Activated naive CD4-positive, alpha-beta T cell (primary cell): ENCODE measurements around the gene TEX29.

Experiments
- DNase-seq, 4 experiments: peaks; one replicate each; lab custom pipeline; 2025; lab: John Stamatoyannopoulos, UW

TEX29 gene

DNA sequence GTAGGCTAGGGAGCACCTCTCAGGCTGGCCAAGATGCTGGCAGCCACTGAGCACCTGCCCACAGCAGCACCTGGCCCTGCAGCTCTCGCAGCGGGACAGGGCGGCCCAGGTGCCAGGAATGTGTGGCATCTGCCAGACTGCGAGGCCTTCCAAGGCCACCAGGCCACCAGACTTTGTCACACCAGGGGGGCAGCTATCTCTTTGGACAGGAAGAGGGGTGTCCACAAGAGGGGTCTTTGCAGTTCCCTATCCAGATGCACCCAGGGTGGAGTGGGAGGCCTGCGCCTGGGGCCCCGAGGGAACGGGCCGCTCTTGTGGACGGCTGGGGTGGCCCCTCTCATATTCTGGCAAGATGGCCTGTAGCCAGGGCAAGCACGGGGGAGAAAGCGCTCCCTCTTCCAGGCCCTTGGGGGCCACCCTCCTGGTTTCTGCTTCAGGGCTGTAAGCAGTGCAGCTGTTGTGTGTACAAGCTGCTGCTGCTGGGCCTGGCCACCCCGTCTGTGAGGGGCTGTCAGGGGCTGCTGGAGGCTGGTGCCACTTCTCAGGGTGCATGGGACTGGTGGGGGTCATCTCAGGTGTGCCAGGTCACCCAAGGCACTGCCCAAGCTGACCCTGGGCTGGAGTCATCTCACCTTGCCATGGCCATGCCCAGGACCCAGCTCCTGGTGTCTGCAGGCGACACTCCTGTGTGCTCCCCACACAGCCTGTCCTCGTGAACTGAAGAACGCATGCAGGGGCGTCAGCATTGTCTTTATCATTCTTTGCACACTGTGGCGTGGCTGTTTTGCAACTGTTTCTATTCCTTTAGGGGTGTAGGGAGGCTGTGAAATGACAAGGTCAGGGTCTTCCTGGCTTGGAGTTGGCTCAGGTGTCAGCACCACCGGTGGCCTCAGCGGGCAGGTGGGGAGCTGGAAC lies 1.8 kb downstream of the TEX29 start:
- no peak for DNase-seq

DNA sequence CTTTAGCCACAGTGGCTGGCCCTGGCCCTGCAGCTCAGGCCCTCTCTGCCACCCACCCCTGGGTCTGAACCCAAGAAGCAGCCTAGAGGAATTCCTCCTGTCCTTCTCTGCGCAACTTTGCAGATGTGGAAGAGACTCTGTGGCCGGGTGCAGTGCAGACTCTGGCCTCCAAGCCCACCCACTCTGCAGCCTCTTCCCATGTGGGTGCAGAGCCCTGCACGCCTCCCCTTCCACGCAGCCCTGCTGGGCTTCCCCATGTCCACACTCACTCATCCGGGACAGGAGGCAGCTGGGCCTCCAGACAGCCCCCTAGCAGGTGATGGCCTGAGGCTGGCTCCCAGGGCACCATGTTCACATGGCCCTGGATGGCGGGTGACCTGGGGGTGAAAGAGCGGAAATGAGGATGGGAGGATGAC lies 2.5 kb downstream of the TEX29 start:
- DNase-seq: no peak

DNA sequence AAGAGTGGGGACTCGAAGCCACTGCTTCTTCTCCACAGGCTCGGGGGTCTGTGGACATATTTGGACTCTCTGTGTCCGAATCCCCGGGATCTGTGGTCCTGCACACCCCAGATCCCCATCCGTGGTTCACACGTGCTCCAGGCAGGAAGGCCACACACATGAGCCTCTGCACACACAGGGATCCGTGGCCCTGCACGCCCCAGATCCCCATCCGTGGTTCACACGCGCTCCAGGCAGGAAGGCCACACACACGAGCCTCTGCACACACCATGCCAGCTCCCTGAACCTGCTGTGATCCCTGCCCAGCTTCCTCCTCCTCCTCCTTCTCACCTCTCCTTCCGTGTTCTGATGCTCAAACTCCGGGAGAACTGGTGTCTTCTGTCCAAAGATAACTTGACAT lies 3.1 kb downstream of the TEX29 start:
- no peak for DNase-seq

- no peak for DNase-seq
Measured at GRCh38 chr13:111323950-111324651, 3.7 kb downstream of the TEX29 start.

DNA sequence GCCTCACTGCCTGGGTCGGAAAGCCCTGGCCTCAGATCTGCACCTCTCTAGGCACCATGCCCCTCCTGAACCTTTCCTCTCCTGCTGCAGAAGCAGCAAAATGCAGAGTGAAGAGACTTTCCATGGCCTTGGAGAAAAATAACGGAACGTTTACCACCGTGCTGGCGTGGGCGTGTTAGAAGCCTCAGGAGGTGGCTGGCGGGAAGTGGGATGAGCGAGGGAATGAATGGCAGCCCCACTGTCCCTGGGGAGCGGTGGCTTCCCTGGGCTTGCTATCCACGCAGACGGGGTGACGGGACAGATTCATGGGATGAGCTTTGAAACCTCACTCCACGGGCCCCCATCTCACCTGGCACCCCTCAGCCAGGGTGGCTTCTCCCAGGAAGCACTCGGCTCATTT lies 4.3 kb downstream of the TEX29 start:
- no peak for DNase-seq

- no peak for DNase-seq
Measured at GRCh38 chr13:111325146-111325890, 4.9 kb downstream of the TEX29 start.

GRCh38 chr13:111325941-111326620 lies 5.6 kb downstream of the TEX29 start:
- no peak for DNase-seq

GRCh38 chr13:111326621-111326965 lies 6.2 kb downstream of the TEX29 start:
- no peak for DNase-seq

DNA sequence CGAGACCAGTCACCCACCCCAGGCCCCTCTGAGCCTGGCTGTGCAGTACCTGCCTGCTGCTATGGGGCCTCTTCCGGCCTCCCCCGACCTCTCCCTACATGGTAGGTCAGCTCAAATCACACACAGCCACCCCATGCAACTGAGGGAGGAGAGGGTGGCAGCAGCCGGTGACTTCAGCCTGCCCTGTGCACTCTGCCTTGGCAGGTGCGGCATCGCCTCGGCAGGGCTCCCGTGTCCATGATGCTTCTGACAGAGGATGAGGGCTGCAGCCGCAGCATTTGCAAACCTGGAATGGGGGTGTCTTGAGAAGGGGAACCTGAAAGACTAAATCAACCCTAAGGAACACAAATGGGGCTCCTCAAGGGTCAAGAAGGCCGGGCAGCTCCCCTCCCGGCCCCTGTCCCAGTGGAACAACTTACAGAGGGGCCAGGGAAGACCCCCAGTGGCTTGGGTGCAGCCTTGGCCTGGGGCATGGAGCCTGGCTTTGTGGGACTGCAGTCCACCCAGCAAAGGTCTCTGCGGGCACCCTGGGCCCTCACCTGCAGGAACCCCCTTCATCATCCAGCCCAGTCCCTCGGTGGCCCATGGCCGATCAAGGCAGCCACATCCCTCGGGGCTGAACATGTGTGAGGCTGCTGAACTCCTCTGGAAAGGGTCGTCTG lies 6.7 kb downstream of the TEX29 start:
- DNase-seq: no peak

DNA sequence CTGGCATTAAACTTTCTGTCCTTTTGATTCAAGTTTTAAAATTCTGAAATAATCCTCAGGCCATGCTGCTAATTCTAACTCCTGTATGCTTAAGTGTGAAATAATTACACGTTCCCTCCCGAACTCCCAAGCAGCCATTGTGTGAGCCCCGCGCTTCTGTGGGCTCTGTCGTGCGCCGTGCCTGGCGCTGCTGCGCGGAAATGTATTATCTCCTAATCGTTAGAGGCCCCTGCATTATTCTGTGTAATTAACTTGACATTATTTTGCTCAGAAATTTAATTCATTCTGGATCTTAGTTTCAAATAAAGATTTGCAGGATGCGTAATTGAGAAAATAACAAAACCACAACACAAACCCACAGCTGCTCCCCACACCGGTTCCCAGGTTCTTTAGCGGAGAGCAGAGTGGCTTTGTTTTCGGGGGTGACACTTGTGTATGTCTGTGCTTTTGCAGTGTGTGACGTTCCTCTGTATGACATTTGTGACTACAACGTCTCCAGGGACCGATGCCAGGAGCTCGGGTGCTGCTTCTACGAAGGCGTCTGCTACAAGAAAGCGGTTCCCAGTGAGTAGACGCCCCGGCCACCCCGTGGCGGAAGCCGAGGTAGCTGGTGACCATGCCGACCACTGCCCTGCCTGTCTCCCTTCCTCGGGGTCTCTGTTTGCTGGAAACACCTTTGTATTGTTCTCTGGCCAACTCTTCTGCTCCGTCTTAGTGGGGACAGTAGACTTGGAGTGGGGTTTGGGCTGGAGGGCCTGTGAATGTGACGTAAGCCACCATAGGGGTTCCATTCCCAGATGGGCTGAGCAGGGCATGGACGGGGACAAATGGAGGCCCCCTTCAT lies 7.5 kb downstream of the TEX29 start:
- no peak for DNase-seq

- DNase-seq: no peak
Measured at GRCh38 chr13:111328574-111329410, 8.3 kb downstream of the TEX29 start.

GRCh38 chr13:111329641-111330040 lies 9.2 kb downstream of the TEX29 start:
- DNase-seq: no peak

- DNase-seq: no peak
Measured at GRCh38 chr13:111330066-111330610, 9.7 kb downstream of the TEX29 start.

GRCh38 chr13:111335298-111335697 lies 14.9 kb downstream of the TEX29 start:
- DNase-seq: no peak

DNA sequence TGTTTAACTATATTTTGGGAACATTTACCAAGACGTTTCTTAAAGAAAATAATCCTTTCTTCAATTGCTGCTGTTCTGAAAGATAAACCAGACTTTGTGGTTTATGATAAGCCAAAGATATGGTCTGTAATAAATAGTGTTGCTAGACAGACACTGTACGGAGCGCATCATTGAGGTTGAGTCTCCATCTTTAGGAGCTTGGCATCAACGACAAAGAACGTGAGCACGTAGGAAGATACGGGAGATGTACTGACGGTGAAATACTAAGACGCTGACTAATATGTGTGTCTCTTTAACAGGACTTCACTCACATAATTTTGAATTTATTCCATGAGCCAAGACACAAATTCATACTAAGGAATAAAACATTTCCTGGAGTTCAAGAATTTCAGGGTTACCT lies 16.2 kb downstream of the TEX29 start:
- no peak for DNase-seq

- no peak for DNase-seq
Measured at GRCh38 chr13:111337206-111337605, 16.8 kb downstream of the TEX29 start.

- no peak for DNase-seq
Measured at GRCh38 chr13:111337741-111338140, 17.3 kb downstream of the TEX29 start.

DNA sequence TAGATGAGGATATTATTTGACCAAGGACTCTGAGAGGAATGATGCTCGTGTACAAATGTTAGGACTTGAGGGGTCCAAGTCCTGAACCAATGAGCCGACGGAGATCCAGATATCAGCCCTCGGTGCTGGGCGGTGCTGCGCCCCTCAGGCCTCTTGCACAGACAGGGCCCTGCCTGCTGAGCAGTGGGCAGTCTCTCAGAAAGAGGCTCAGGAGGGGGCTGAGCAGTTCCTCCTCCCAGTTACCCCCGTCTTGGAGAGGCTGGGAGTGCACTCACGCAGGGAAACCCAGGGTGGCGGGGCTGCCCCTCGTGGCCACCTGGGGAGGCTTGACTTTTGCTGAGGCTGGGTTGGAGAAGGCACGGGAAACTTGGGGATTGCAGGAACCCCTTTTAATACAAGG lies 18.4 kb downstream of the TEX29 start:
- no peak for DNase-seq

- DNase-seq: no peak
Measured at GRCh38 chr13:111339366-111340143, 19.1 kb downstream of the TEX29 start.
